ENCODE data around the gene CDH26.

GRCh38 chr20:59976156-59976782 lies 18.0 kb downstream of the CDH26 start:
- TF ChIP-seq CTCF (IDR thresholded peaks at IDR 0.05; ENCODE audit: extremely low read depth in 1 of 2, insufficient read depth in 1 of 2, low read depth in 1 of 2, low read length in 2 of 2) (no peak), EZH2 (IDR thresholded peaks at IDR 0.05; ENCODE audit: borderline replicate concordance, low read depth, low read length, severe bottlenecking) (no peak), POLR2A (IDR thresholded peaks at IDR 0.05; ENCODE audit: low read depth, low read length) (no peak), POLR2AphosphoS5 (IDR thresholded peaks at IDR 0.05; ENCODE audit: insufficient read depth, low read depth, low read length) (no peak), FOS (IDR thresholded peaks at IDR 0.05; ENCODE audit: borderline replicate concordance, insufficient read depth, low read length) (no peak), MAX (IDR thresholded peaks at IDR 0.05; ENCODE audit: insufficient read depth, insufficient read length) (no peak), JUN (IDR thresholded peaks at IDR 0.05; ENCODE audit: borderline replicate concordance, insufficient read depth, insufficient read length, low read depth) (no peak), MYC (IDR thresholded peaks at IDR 0.05; ENCODE audit: low read depth, low read length) (no peak), GATA2 (IDR thresholded peaks at IDR 0.05; ENCODE audit: insufficient read depth, insufficient read length, low read depth, low read length) (no peak)

All from endothelial cell of umbilical vein (primary cell).